Measurements from ENCODE around the gene RXRB.

DNA sequence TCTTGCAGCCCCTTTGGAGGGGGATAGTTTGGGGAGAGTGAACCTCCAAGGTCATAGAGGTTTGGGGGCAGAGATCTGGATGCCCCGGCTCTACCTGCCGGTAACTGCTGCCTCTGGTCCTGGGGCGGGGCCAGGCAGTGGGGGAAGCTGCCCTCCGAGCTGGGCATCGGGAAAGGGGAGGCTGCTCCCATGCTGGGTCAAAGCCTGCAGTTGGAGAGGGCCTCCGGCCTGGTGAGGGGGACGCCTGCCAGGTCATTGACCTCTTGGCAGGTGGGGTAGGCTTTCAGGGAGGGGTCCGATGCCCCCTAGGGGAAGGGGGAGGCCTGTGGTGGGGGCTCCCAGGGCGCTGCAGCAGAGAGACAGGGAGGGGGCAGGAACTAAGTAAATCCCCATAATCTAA lies 15.3 kb downstream of the RXRB start:
- TF ChIP-seq POLR2A (IDR thresholded peaks at IDR 0.05; ENCODE audit: low read depth, low read length) (no peak), RCOR1 (conservative IDR thresholded peaks at IDR 0.05; ENCODE audit: low read depth, low read length) (no peak), HCFC1 (IDR thresholded peaks at IDR 0.05; ENCODE audit: low read length) (no peak), PML (IDR thresholded peaks at IDR 0.05; ENCODE audit: low read length) (no peak), POLR2AphosphoS5 (IDR thresholded peaks at IDR 0.05; ENCODE audit: low read length) (no peak), SP1 (IDR thresholded peaks at IDR 0.05; ENCODE audit: low read depth, low read length) (no peak), POU2F2 (IDR thresholded peaks at IDR 0.05; ENCODE audit: borderline replicate concordance, low read depth, low read length) (no peak), CHD2 (IDR thresholded peaks at IDR 0.05; ENCODE audit: borderline replicate concordance, low read depth, low read length) (no peak), SIN3A (IDR thresholded peaks at IDR 0.05; ENCODE audit: low read depth, low read length) (no peak)
- TF ChIP-seq, protein P1, sequence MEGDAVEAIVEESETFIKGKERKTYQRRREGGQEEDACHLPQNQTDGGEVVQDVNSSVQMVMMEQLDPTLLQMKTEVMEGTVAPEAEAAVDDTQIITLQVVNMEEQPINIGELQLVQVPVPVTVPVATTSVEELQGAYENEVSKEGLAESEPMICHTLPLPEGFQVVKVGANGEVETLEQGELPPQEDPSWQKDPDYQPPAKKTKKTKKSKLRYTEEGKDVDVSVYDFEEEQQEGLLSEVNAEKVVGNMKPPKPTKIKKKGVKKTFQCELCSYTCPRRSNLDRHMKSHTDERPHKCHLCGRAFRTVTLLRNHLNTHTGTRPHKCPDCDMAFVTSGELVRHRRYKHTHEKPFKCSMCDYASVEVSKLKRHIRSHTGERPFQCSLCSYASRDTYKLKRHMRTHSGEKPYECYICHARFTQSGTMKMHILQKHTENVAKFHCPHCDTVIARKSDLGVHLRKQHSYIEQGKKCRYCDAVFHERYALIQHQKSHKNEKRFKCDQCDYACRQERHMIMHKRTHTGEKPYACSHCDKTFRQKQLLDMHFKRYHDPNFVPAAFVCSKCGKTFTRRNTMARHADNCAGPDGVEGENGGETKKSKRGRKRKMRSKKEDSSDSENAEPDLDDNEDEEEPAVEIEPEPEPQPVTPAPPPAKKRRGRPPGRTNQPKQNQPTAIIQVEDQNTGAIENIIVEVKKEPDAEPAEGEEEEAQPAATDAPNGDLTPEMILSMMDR (IDR thresholded peaks at IDR 0.05 in 2 of 3, conservative IDR thresholded peaks at IDR 0.05 in 1 of 3; ENCODE audit: control insufficient read depth in 2 of 3, extremely low read depth in 1 of 3, insufficient read depth in 1 of 3, low read depth in 3 of 3, low read length in 3 of 3), result no peak
- TF ChIP-seq, protein P2, sequence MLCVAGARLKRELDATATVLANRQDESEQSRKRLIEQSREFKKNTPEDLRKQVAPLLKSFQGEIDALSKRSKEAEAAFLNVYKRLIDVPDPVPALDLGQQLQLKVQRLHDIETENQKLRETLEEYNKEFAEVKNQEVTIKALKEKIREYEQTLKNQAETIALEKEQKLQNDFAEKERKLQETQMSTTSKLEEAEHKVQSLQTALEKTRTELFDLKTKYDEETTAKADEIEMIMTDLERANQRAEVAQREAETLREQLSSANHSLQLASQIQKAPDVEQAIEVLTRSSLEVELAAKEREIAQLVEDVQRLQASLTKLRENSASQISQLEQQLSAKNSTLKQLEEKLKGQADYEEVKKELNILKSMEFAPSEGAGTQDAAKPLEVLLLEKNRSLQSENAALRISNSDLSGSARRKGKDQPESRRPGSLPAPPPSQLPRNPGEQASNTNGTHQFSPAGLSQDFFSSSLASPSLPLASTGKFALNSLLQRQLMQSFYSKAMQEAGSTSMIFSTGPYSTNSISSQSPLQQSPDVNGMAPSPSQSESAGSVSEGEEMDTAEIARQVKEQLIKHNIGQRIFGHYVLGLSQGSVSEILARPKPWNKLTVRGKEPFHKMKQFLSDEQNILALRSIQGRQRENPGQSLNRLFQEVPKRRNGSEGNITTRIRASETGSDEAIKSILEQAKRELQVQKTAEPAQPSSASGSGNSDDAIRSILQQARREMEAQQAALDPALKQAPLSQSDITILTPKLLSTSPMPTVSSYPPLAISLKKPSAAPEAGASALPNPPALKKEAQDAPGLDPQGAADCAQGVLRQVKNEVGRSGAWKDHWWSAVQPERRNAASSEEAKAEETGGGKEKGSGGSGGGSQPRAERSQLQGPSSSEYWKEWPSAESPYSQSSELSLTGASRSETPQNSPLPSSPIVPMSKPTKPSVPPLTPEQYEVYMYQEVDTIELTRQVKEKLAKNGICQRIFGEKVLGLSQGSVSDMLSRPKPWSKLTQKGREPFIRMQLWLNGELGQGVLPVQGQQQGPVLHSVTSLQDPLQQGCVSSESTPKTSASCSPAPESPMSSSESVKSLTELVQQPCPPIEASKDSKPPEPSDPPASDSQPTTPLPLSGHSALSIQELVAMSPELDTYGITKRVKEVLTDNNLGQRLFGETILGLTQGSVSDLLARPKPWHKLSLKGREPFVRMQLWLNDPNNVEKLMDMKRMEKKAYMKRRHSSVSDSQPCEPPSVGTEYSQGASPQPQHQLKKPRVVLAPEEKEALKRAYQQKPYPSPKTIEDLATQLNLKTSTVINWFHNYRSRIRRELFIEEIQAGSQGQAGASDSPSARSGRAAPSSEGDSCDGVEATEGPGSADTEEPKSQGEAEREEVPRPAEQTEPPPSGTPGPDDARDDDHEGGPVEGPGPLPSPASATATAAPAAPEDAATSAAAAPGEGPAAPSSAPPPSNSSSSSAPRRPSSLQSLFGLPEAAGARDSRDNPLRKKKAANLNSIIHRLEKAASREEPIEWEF (IDR thresholded peaks at IDR 0.05; ENCODE audit: insufficient replicate concordance, low read depth, low read length), result no peak
- TF ChIP-seq, protein P3, sequence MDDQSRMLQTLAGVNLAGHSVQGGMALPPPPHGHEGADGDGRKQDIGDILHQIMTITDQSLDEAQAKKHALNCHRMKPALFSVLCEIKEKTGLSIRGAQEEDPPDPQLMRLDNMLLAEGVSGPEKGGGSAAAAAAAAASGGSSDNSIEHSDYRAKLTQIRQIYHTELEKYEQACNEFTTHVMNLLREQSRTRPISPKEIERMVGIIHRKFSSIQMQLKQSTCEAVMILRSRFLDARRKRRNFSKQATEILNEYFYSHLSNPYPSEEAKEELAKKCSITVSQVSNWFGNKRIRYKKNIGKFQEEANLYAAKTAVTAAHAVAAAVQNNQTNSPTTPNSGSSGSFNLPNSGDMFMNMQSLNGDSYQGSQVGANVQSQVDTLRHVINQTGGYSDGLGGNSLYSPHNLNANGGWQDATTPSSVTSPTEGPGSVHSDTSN (IDR thresholded peaks at IDR 0.05; ENCODE audit: insufficient replicate concordance, low read depth, low read length), result no peak
- TF ChIP-seq, protein P4, sequence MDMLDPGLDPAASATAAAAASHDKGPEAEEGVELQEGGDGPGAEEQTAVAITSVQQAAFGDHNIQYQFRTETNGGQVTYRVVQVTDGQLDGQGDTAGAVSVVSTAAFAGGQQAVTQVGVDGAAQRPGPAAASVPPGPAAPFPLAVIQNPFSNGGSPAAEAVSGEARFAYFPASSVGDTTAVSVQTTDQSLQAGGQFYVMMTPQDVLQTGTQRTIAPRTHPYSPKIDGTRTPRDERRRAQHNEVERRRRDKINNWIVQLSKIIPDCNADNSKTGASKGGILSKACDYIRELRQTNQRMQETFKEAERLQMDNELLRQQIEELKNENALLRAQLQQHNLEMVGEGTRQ (IDR thresholded peaks at IDR 0.05; ENCODE audit: borderline replicate concordance, low read depth, low read length), result no peak

Data from GM12878 (cell line).